K562 (cell line): Measurements from ENCODE around the gene RFC5.

Source experiments
- ATF6 ChIP-seq: sonication (generic); formaldehyde crosslinking; IDR thresholded peaks from 2 replicates; pipeline ENCODE4 v1.4.0; 2020; ENCODE audit warnings: mild to moderate bottlenecking, missing genetic modification reagents
- CBX3 ChIP-seq, 2 experiments: IDR thresholded peaks; 1 replicate in 1 of 2; 2 replicates in 1 of 2; pipeline ENCODE4 v1.6.1; 2012; ENCODE audit warnings: inconsistent platforms in 2 of 2, low read length in 2 of 2, borderline replicate concordance in 1 of 2, control low read depth in 1 of 2
- E2F4 ChIP-seq: sonication (generic); formaldehyde crosslinking; IDR thresholded peaks from 2 replicates; pipeline ENCODE4 v1.8.0; 2022; ENCODE audit warnings: mild to moderate bottlenecking, low read depth, missing genetic modification reagents
- MYC ChIP-seq, 2 experiments: fragments of 250-450 bp in 1 of 2; sonication (Bioruptor Pico) in 1 of 2; IDR thresholded peaks; 2 replicates each; pipeline versions ENCODE4 v1.5.1 to v1.6.1; 2012 to 2021; ENCODE audit warnings: low read depth in 2 of 2, borderline replicate concordance in 1 of 2, improper control_type of control experiment in 1 of 2, low read length in 1 of 2, mild to moderate bottlenecking in 1 of 2, moderate library complexity in 1 of 2
- POLR3A ChIP-seq: IDR thresholded peaks from 2 replicates; pipeline ENCODE4 v1.6.1; 2011; ENCODE audit warnings: borderline replicate concordance, mild to moderate bottlenecking, moderate library complexity; ENCODE audit not compliant: insufficient read length, insufficient read depth; ENCODE audit errors: extremely low read depth
- RAD21 ChIP-seq, 2 experiments: fragments of 250-450 bp in 1 of 2; fragments of 450-650 bp in 1 of 2; sonication (Bioruptor Pico) in 1 of 2; formaldehyde crosslinking in 1 of 2; IDR thresholded peaks in 1 of 2; conservative IDR thresholded peaks in 1 of 2; 2 replicates each; pipeline versions ENCODE4 v1.4.0 to v1.8.0; 2020 to 2022; ENCODE audit warnings: mild to moderate bottlenecking in 2 of 2, moderate library complexity in 1 of 2
- RBM25 ChIP-seq: fragments of 200-400 bp; formaldehyde crosslinking; IDR thresholded peaks from 2 replicates; pipeline ENCODE4 v1.6.1; 2018; ENCODE audit warnings: low read length, low read depth, moderate library complexity; ENCODE audit not compliant: severe bottlenecking
- TARDBP ChIP-seq: fragments of 450-650 bp; IDR thresholded peaks from 2 replicates; pipeline ENCODE4 v1.6.1; 2016
- TEAD1 ChIP-seq, 2 experiments: fragments of 450-650 bp in 1 of 2; sonication (generic) in 1 of 2; formaldehyde crosslinking; IDR thresholded peaks; 2 replicates each; pipeline versions ENCODE4 v1.4.0 to v1.8.0; 2020 to 2022; ENCODE audit warnings: mild to moderate bottlenecking in 2 of 2, missing genetic modification reagents in 1 of 2
- ZNF140 ChIP-seq: fragments of 250-450 bp; sonication (Bioruptor Pico); IDR thresholded peaks from 2 replicates; pipeline ENCODE4 v1.8.0; 2021; ENCODE audit warnings: moderate library complexity, mild to moderate bottlenecking, inconsistent platforms
- ZNF785 ChIP-seq: fragments of 250-450 bp; sonication (Bioruptor Pico); IDR thresholded peaks from 2 replicates; pipeline ENCODE4 v1.4.0; 2020; ENCODE audit warnings: mild to moderate bottlenecking

- no peak for TF ChIP-seq ZNF140 (CRISPR knock-in tag)
- no peak for TF ChIP-seq TEAD1 (CRISPR knock-in tag; IDR thresholded peaks at IDR 0.05)
- TF ChIP-seq CBX3 (IDR thresholded peaks at IDR 0.05; ENCODE audit: borderline replicate concordance in 1 of 2, low read length in 2 of 2): no peak
- no peak for TF ChIP-seq MYC (IDR thresholded peaks at IDR 0.05; ENCODE audit: low read depth, low read length)
- TF ChIP-seq MYC (CRISPR knock-in tag; IDR thresholded peaks at IDR 0.05; ENCODE audit: borderline replicate concordance, low read depth): no peak
- no peak for TF ChIP-seq RBM25
- TF ChIP-seq ATF6 (CRISPR knock-in tag): no peak
- no peak for TF ChIP-seq ZNF785 (CRISPR knock-in tag)
- no peak for TF ChIP-seq POLR3A
- TF ChIP-seq E2F4: no peak
- TF ChIP-seq RAD21 (CRISPR knock-in tag; conservative IDR thresholded peaks at IDR 0.05 in 1 of 2, IDR thresholded peaks at IDR 0.05 in 1 of 2): no peak
- no peak for TF ChIP-seq TARDBP
Measured at GRCh38 chr12:118022728-118023109, 6.2 kb downstream of the RFC5 start.
